Left forelimb (tissue), 1 donor: Measurements from ENCODE around the gene AQP7.
"Not testable (repeated sequence)": the region's sequence is repeated elsewhere in the genome, so short reads cannot be mapped to it uniquely, and the experiment has no call there.

Source experiments
- DNase-seq: peaks from one replicate; pipeline ENCODE4 v3.0.0-alpha.2; 2018; ENCODE audit warnings: low spot score

Gene AQP7

DNA sequence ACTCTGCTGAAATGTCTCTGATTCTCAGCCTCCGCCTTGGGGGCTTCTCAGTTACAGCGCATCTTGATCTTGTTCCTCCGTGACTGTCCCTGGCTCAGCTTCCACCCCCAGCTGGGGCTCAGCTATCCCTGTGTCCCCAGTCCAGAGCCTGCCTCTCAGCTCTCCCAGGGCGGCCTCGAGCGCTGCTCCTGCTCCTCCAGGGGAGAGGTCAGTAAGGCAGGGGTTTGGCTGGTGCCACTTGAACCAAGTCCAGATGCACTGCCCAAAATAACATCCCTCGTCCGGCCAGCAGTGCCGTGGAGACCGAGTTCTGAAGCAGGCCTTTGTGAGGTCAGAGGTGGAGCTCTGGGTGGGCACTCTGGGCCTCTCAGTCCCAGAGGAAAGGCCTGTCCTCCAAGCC, at the start of gene AQP7:
Gene AQP7 (minus strand): TSS at position 198 of the 400 bp plus-strand sequence. CDS start 1,306 bp downstream, outside the sequence.
- not testable (repeated sequence) for DNase-seq

DNA sequence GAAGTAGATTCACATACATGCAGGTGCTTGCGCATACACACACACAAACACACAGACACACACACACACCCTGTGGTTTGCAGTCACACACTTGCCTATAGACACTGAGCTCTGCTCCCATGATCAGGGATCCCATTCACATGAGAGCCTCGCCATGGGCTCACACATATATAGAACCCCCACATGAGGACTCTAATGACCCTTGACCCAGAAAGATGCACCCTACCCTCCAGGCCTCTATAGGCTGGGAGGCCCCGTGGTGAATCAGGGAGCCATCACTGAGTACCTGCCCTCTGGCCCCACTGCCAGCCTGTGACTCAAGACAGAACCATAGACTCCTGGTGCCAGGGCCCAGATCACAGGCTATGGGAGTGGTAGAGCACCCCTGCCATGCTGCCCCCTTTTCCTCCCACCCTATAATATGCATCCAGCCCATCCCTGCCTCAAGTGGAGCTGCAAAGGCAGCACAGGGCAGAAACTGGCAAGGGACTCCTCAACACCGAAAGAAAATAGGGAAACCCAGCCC, 48.3 kb upstream of the AQP7 start:
- DNase-seq, result no peak

DNA sequence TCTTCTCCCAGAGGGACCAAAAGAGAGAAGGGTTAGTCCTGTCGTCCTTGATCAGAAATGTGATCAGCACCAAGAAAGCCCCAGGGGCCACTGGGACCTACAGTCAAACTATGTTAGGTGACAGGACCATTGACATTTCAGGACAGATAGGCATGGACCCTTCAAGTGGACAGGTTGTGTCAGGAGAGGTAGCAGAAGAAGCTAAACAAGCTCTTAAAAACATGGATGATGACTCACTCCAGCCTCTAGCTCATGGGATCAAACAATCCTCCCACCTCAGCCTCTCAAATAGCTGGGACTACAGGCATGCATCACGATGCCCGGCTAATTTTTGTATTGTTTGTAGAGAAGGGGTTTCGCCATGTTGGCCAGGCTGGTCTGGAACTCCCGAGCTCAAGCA, 47.3 kb upstream of the AQP7 start:
- DNase-seq, result no peak

DNA sequence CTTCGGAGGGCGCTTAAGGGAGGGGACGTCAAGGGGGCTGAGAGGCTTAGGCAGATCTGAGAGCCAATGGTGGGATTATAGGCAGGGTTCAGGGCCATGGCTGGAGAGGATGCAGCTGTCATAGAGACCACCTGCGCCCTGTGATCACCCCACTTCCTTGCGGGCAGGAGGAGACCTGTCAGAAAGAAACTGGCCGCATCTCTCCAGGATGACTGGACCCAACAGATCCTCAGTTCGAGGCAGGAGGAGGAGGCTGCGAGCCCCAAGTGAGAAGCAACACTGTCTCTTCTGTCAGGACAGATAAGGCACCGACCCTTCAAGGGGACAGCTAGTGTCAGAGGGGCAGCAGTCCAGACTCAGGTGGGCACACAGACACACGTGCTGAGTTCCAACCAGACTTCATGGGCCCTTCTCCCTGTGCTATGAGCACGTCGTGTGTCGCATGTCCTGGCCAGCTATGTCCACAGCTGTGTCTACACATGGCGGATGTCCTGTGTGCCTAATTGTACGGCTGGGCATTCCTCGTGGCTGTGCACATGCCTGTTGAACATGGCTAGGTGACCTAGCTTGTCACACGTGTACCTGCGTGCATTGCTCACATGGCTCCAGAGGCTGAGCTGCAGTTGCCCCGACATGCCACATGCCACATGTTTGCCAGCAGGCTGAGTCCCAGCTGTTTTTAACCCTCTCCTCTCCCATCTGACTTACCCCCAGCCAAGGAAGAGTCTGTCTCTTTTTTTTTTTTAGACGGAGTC, 45.6 kb upstream of the AQP7 start:
- no peak for DNase-seq

DNA sequence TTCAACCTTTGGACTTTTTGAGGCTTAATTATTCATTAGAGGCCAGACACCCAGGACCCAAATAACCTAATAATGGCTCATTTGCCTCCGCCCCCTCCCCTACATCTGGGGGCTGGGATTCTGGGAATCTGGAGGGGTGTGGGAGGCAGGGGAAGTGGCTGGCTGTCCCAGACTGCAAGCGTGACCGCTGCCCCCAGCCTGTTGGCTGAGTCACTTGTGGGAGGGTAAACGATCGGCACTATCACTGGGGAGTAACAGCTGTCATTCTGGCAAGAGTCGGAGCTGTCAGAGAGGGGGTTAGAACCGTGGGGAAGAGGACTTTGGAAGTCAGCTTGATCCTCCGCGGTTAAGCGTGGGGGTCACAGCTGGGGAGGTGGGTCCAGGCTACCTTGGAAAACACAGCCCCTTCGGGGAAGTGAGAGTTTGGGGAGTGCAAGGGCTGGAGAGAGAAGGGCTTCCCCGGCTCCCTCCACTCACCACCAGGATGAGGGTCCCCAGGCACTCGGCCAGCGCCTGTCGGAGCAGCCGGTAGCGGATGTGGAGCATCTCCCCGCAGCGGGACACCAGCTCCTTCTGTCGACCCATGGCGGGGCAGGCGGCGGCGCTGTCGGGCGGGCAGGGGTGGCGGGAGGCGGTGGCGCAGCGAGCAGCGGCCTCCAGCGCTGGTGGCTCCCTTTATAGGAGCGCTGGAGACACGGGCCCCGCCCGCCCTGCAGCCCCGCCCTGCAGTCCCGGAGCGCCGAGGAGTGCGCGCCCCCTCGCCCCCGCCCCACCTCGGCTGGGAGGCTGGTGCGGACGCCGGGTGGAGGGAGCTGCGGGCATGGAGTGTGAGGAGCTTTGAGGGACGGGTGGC, 44.8 kb upstream of the AQP7 start, which contains the start of gene AQP3:
Gene AQP3 (minus strand): TSS at position 648 of the 853 bp plus-strand sequence. CDS start 63 bp downstream, at position 585.
- DNase-seq, result peak; percentile 80

DNA sequence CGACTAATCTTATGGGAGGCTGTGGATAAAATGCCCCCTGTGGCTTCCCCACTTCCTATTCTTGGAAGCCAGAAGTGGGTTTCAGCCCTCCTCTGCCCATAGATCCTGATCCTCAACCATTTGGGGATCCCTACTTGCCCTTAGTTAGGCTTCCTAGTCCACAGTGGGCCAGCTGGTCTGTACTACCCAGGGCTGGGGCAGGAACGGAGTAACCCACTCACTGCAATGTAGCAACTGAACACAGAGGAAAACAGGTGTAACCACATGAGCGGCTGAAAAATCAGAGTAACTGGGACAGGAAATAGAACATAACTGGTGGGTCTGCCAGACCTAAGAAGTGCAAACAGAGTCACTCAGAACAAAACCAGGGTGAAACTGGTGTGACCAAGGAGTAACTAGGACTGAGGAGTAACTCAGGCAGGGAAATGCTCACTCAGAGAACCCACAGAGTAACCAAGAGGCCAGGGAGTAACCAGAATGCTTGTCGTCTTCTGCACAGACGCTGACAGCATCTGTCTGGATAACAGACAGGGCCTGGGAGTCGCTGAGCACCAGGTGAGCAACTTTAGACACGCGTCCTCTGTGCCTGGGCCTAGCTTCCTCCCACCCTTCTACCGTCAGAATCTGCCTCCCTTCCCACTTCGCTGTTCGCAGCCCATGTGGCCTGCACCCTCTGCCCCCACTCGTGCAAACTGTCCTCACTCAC, 44.0 kb upstream of the AQP7 start:
- DNase-seq, result no peak

DNA sequence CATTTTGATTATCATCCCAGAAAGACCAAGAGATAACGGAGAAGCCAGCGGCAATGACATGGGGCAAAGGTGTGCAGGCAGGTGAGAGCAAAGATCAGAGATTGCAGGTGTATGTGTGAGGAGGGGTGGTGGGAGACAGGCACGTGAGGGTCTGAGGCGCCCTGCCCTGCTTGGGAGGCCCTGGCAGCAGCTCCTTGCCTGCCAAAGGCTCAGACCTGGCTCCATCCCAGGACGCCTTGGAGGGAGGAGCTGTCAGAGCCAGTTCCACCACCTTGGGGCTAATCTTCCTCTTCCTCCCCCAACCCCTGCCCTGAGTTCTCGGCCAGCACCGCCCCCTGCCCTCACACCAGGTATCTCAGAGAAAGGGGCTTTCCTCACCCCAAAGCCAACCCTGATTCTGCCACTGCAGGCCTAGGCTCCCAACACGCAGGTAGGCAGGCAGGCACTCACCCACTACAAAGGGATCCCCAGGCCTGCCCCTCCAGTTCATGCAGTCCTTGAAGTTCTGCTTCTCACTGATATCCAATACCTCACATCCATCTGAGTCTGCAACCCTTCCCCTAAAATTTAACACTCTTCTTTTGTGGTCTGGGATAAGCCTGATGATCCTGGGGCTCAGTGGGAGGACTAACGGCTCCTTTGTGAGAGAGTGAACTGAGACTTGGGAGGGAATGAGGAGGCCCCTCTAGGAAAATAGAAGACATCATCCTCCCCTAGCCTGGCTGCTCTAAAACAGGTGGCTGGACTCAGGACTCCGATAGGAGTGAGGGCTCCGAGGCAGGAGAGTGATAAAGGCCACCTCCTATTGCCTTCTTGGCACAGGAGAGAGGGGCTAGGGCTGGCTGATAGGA, 43.2 kb upstream of the AQP7 start:
- no peak for DNase-seq

DNA sequence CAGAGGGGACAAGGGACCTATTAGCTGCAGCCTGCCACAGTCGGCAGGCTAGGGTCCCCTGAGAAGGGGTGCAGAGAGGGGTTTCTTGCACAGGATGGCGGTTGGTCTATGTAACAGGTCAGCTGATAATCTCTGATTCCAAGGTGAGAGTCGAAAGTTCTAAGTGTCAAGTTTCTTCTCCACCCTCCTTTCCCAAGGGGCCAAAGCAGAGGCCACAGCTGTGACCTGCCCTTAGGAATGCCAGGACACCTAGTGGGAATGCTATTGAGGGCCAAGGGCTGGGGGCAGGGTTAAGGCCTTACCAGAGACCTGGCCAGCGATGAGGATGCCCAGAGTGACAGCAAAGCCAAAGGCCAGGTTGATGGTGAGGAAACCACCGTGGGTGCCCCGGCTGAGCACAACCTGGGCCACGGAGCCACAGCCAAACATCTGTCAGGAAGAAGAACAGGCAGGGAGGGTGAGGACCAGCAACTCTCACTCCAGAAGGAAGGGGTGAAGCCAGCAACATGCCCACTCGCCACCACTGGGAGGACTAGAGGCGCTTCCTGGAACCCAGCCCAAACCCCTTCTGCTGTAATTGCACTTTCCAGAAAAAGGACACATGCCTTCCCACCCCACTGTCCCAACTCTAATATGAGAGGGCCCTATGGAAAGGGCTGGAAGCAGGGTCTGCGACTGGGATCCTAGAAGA, 41.2 kb upstream of the AQP7 start:
- DNase-seq, result no peak

DNA sequence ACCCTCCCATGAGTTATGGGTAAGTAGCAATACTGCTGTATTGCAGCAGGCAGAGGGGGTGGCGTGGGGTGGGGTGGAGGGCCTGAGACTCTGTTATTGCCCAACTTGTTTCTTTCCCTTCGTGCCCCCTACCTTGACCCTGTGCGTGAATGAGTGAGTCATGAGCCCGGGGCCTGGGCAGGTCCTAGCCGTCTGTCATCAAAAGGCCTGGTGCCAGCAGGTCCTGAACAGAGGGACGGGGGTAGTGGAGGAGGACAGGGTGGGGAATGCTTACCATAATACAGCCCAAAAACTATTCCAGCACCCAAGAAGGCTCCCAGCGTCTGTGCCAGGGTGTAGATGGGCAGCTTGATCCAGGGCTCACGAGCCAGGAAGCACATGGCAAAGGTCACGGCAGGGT, 40.7 kb upstream of the AQP7 start:
- DNase-seq, result no peak

DNA sequence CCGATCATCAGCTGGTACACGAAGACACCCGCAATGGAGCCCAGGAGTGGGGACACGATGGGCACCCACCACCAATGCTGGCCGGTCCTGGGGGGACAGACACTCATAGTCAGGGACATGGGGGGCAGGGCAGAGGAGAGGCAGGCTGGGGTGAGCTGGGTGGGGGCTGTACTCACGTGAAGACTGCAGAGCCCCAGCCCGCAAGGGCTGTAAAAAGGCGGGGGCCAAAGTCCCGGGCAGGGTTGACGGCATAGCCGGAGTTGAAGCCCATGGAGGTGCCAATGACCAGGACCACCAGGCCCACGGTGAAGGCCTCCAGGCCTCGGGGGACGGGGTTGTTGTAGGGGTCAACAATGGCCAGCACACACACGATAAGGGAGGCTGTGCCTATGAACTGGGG, 39.8 kb upstream of the AQP7 start:
- DNase-seq, result no peak

DNA sequence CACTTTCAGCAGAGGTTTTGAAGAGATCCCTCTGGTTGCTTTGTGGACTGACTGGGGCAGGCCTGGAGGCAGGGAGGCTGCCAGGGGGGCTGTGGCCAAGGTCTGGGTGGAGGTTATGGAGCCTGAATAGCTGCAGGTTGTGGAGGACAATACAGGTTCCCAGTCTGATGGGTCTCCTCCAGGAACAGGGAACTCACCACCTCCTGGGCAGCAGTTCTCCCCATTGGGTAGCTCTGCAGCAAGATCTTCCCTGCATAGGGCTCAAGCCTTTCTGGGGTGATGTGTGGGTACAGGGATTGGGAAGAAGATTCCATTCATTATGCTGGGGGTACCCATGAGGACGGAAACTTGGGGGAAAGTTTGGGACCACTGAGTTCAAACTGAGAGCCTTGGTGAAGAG, 38.2 kb upstream of the AQP7 start:
- DNase-seq, result no peak

DNA sequence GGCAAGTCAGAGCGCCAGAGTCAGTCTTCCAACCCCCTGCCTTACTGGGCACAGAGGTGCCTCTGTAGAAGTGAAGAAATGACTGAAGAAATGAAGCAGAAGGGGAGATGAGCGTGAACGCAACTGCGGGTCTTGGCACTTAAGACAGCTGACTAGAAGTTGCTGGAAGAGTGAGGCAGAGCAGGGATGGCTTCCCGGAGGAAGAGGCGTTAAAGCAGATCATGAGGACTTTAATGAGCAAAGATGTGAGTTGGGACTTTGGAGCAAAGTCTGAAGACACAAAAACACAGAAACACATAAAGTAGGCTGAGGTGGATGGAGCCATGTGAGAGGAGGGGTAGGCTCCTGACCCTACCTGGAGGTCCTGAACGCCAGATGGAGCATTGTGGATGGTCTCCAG, 37.8 kb upstream of the AQP7 start:
- no peak for DNase-seq

DNA sequence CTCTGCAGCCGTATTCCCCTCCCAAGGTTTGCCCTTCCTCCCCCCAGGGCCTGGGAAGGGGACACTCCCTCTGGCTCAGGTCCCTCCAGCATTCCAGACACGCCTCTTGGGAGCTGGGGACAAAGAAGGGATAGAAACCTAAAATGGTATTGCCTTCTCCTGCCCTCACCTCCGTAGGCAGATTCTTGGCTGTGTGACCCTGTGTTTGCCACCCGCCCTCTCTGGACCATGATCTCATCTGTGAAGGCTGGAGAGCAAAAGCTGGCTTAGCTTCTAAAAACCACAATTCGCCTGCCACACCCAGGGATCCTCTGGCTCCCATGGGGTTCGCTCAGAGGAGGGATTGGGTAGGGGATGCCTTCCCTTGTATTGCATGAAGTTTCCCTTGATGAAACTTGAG, 37.4 kb upstream of the AQP7 start:
- DNase-seq, result no peak

DNA sequence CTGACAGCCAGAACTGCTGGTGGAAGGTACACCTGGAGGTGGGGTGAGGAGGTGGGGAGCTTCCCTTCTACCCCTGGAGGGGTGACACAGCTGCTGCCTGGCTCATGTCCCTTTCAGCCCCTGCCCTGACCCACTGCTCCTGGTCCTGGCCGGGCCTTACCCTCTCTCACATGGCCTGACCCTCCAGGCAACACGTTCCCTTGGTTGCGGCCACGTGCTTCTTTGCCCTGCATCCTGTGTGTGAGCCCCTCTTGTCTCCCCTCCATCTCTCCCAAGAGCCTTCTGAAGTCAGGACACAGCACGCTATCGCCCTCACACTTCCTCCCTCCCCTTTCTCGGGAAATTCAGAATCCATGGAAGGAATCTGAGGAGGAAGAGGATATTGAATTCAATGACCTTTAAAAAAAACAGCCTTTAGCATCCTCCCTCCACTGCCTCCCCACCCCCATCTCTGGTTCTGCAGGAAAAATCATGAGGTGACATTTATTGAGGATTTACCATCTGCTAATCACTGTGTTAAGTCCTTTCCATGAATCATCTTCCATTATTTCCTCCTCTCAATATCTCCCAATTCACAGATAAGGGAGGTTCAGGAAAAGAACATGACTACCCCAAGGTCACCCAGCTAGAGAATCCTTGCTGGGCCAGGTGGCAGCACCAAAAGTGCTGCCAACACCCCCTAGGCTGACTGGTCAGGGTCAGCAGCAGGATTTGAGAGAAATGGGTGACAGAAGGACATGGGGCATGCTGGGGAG, 36.7 kb upstream of the AQP7 start:
- no peak for DNase-seq

DNA sequence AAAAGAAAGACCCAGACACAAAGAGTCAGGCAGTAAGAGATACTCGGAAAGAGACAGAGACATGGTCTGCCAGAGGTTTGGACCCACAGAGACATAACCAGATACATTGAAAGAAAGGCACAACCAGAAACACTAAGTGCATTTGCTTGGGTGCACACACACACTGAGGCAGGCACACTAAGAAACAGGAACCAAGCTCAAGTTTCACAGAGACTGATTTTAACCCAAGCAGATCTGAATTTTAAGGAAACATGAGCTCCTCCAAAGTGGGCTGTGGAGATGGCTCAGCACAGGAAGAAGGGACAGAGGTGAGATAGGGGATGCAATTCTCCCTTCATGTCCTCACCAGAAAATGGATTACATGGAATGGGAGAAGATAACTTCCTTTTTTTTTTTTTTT, 35.5 kb upstream of the AQP7 start:
- DNase-seq, result no peak

DNA sequence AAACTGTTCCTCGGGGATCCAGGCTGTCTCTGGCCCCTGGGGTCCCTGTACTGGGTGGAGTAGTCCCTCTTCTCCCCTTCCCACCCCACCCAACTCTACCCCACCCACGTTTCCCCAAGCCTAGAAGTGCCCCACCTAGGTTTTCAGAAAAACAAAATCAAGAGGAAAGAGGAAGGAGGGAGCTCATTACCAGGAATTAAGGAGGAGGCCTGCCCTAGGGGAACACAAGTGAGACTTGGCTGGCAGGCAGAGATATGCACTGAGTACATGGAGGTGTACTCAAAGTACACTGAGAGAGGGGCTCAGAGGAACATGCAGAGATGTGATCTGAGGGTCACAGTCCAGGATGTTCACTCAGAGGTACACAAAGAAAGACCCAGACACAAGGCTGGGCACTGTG, 34.8 kb upstream of the AQP7 start:
- DNase-seq, result no peak

DNA sequence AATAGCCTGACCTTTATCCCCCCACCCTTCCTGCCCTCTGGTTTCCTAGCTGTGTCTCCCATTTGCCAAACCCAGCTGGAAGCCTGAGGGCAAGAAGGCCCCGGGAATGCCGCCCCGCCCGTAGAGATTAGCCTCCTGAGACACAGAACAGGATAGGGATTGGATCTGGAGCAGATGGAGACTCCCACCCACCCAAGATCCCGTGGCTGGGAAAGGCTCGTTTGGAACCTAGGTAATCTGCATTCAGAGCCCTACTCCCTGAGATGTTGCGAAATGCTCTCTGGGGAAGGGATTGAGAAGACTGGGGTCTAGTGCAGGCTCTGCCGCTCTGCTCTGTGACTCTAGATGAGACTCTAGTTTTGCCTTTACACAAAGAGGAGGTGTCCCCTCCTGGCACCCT, 34.1 kb upstream of the AQP7 start:
- DNase-seq, result no peak

DNA sequence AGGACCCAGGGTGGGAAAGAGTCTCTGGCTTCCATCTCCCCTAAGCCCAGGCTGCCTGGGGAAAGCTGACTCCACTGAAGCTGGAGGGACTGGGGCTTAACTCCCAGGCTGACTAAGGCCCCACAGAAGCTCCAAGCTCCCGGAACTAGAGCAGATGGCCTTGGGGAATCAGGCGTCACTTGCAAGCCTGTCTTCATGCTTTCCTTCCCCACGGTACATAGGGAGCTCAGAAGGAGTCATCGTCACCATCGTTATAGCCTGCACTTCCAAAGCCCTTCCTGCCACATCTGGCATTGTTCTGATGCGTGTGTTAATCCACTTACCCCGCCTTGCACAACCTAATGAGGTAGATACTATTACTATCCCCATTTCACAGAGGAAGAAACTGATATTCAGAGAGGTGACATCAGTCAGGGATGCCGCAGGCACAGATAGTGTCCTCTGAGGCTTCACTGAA, 33.5 kb upstream of the AQP7 start:
- no peak for DNase-seq

DNA sequence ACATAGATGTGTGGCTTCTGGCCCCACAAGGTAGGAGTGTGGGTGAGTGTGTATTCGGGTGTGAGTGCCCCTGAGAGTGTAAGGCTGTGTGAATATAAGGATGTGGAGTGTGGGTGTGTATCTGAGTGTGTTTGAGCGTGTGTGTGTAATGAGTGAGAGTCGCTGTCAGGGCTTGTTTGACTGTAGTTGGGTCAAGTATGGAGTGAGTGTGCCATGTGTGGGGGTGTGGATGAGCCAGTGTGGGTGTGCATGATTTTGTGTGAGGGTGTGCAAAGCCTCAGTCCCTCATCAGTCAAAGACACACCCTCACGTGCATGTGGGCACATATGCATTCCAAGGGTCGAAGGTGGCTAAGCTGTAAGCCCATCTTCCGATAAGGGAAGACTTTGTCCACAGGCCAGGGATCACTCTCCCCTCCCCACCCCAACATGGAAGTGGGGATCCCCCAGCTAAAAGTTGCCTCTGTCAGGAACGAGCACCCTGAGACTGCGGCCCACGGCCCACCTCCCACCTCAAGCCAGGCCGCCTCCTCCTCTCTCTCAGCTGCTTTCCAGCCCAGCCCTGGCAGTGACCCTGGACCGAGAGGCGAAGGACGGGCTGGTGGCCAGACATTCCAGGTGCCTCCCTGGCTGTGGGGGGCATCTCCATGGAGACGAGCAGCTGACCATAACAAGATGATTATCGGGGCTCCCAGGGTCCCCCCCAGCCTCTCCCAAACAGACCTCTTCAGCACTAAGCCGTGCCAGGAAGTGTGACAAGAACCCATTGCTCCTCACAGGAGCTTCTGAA, 32.1 kb upstream of the AQP7 start:
- no peak for DNase-seq
